ENCODE data around the gene CEP97. TPM values are rescaled to one million over a fixed set of nuclear protein-coding genes. Genes with fewer than 3 reads are reported as not detected.
"Not testable (repeated sequence)": the region's sequence is repeated elsewhere in the genome, so short reads cannot be mapped to it uniquely, and the experiment has no call there.

CEP97 gene
- total and polyA plus RNA-seq, 2 experiments from 2014 or later, result 4.1 to 9.0 TPM

GRCh38 chr3:101689286-101689685 is 35.1 kb upstream of the CEP97 start:
- Histone ChIP-seq H4K20me1 (ENCODE audit: insufficient read depth, poor library complexity, severe bottlenecking) (peaks cover 12% of the 10 kb centered on the region), H3K27me3 (no peaks in the 10 kb centered on the region), H3K79me2 (peaks cover 25% of the 10 kb centered on the region), H3K9me2 (replicated peaks; ENCODE audit: insufficient read depth) (no peaks in the 10 kb centered on the region), H3K36me3 (replicated peaks; ENCODE audit: insufficient read depth, low read depth) (peaks cover 4% of the 10 kb centered on the region), H3K4me3 (no peak overlapping the region), H3K27ac (no peak overlapping the region), H2AFZ (no peak overlapping the region), H3K4me2 (no peak overlapping the region), H3K4me1 (ENCODE audit: insufficient read depth) (peaks cover 9% of the 10 kb centered on the region), H3K9me3 (ENCODE audit: low read depth) (no peaks in the 10 kb centered on the region)
- no peak for DNase-seq (ENCODE audit: low spot score)
- WGBS (ENCODE audit: low lambda C conversion rate, missing lambda C conversion rate), result 96% methylated on average over 2 of the region's 2 CpGs
- TF ChIP-seq CTCF (IDR thresholded peaks at IDR 0.05; ENCODE audit: poor library complexity) (no peak), EZH2phosphoT487 (IDR thresholded peaks at IDR 0.05; ENCODE audit: low read depth, severe bottlenecking, unreplicated experiment) (no peak), EZH2 (IDR thresholded peaks at IDR 0.05; ENCODE audit: borderline replicate concordance) (no peak)

- no peak overlapping the region for H2AFZ ChIP-seq
- H3K27ac ChIP-seq, result peak overlapping the region; percentile 84
- H4K20me1 ChIP-seq (ENCODE audit: insufficient read depth, poor library complexity, severe bottlenecking), result no peaks in the 10 kb centered on the region
- no peaks in the 10 kb centered on the region for H3K27me3 ChIP-seq
- peaks cover 6% of the 10 kb centered on the region for H3K4me1 ChIP-seq (ENCODE audit: insufficient read depth)
- no peak for DNase-seq (ENCODE audit: low spot score)
- H3K4me2 ChIP-seq, result no peak overlapping the region
- H3K36me3 ChIP-seq (replicated peaks; ENCODE audit: insufficient read depth, low read depth), result no peaks in the 10 kb centered on the region
- H3K9me3 ChIP-seq (ENCODE audit: low read depth), result no peaks in the 10 kb centered on the region
- no peak overlapping the region for H3K4me3 ChIP-seq
- H3K79me2 ChIP-seq, result peaks cover 8% of the 10 kb centered on the region
- no peaks in the 10 kb centered on the region for H3K9me2 ChIP-seq (replicated peaks; ENCODE audit: insufficient read depth)
- TF ChIP-seq EZH2 (IDR thresholded peaks at IDR 0.05; ENCODE audit: borderline replicate concordance), result no peak
- TF ChIP-seq EZH2phosphoT487 (IDR thresholded peaks at IDR 0.05; ENCODE audit: low read depth, severe bottlenecking, unreplicated experiment), result no peak
- TF ChIP-seq CTCF (IDR thresholded peaks at IDR 0.05; ENCODE audit: poor library complexity), result no peak
Measured at GRCh38 chr3:101690972-101691371, 33.4 kb upstream of the CEP97 start.

GRCh38 chr3:101691685-101692671 is 32.4 kb upstream of the CEP97 start:
- not testable (repeated sequence) for DNase-seq (ENCODE audit: low spot score); H3K36me3 ChIP-seq (replicated peaks; ENCODE audit: insufficient read depth, low read depth); H3K4me2 ChIP-seq; H3K9me3 ChIP-seq (ENCODE audit: low read depth); H3K27me3 ChIP-seq; H2AFZ ChIP-seq; H4K20me1 ChIP-seq (ENCODE audit: insufficient read depth, poor library complexity, severe bottlenecking); H3K4me3 ChIP-seq; H3K9me2 ChIP-seq (replicated peaks; ENCODE audit: insufficient read depth); H3K79me2 ChIP-seq; H3K4me1 ChIP-seq (ENCODE audit: insufficient read depth)
- 38% methylated on average over 14 of the region's 15 CpGs for WGBS (ENCODE audit: low lambda C conversion rate, missing lambda C conversion rate)
- H3K27ac ChIP-seq, result peak overlapping the region; percentile 84

GRCh38 chr3:101693540-101693939 is 30.9 kb upstream of the CEP97 start:
- DNase-seq (ENCODE audit: low spot score), result peak; percentile 51
- H3K79me2 ChIP-seq; H3K9me2 ChIP-seq (replicated peaks; ENCODE audit: insufficient read depth); H3K4me1 ChIP-seq (ENCODE audit: insufficient read depth); H3K27ac ChIP-seq; H3K9me3 ChIP-seq (ENCODE audit: low read depth); H3K27me3 ChIP-seq; H3K4me2 ChIP-seq; H2AFZ ChIP-seq; H4K20me1 ChIP-seq (ENCODE audit: insufficient read depth, poor library complexity, severe bottlenecking); H3K4me3 ChIP-seq; H3K36me3 ChIP-seq (replicated peaks; ENCODE audit: insufficient read depth, low read depth): not testable (repeated sequence)
- TF ChIP-seq CTCF (IDR thresholded peaks at IDR 0.05; ENCODE audit: poor library complexity), result peak; percentile 43
- 62% methylated on average over 13 of the region's 13 CpGs for WGBS (ENCODE audit: low lambda C conversion rate, missing lambda C conversion rate)

- not testable (repeated sequence) for H3K4me2 ChIP-seq; H2AFZ ChIP-seq; H3K4me1 ChIP-seq (ENCODE audit: insufficient read depth); H3K27me3 ChIP-seq; H3K36me3 ChIP-seq (replicated peaks; ENCODE audit: insufficient read depth, low read depth); DNase-seq (ENCODE audit: low spot score); H3K9me2 ChIP-seq (replicated peaks; ENCODE audit: insufficient read depth); H4K20me1 ChIP-seq (ENCODE audit: insufficient read depth, poor library complexity, severe bottlenecking); H3K4me3 ChIP-seq; H3K27ac ChIP-seq; H3K79me2 ChIP-seq; H3K9me3 ChIP-seq (ENCODE audit: low read depth)
- WGBS (ENCODE audit: low lambda C conversion rate, missing lambda C conversion rate), result 89% methylated on average over 4 of the region's 4 CpGs
Measured at GRCh38 chr3:101694836-101695235, 29.6 kb upstream of the CEP97 start.

Data from hepatocyte (in vitro differentiated cells).